Uterus (tissue), 4 donors: ENCODE measurements around the gene LRP1B. TPM values are rescaled to one million over a fixed set of nuclear protein-coding genes. Genes with fewer than 3 reads are reported as not detected.

ENCODE experiments used
- DNase-seq, 2 donors: peaks; one replicate each; pipeline ENCODE4 v3.0.0-alpha.2; 2019 to 2020
- H3K27ac ChIP-seq, 2 donors: fragments of 200-600 bp; sonication (generic); 1 replicate in 1 of 2; 2 replicates in 1 of 2; pipeline ENCODE4 v1.5.1; 2016 to 2018
- H3K27me3 ChIP-seq, 2 donors: fragments of 200-600 bp; sonication (generic); one replicate each; pipeline ENCODE4 v1.5.1; 2018 to 2019; ENCODE audit warnings: control low read depth in 1 of 2
- H3K36me3 ChIP-seq, 2 donors: fragments of 200-600 bp; sonication (generic); one replicate each; pipeline ENCODE4 v1.5.1; 2019; ENCODE audit warnings: control low read depth in 1 of 2
- H3K4me1 ChIP-seq, 2 donors: fragments of 200-600 bp; sonication (generic); one replicate each; pipeline ENCODE4 v1.5.1; 2018 to 2019; ENCODE audit warnings: control low read depth in 1 of 2
- H3K4me3 ChIP-seq, 2 donors: fragments of 200-600 bp; sonication (generic); 1 replicate in 1 of 2; 2 replicates in 1 of 2; pipeline ENCODE4 v1.5.1; 2018 to 2019; ENCODE audit warnings: mild to moderate bottlenecking in 1 of 2
- H3K9me3 ChIP-seq, 2 donors: fragments of 200-600 bp; sonication (generic); one replicate each; pipeline ENCODE4 v1.5.1; 2019; ENCODE audit warnings: control low read depth in 1 of 2
- CTCF ChIP-seq, 4 experiments: fragments of 200-600 bp in 2 of 4; fragments of 450-650 bp in 2 of 4; sonication (generic) in 2 of 4; IDR thresholded peaks; one replicate each; pipeline ENCODE4 v1.5.1; 2016 to 2019; ENCODE audit warnings: antibody characterized with exemption in 4 of 4, mild to moderate bottlenecking in 2 of 4, moderate library complexity in 1 of 4
- POLR2A ChIP-seq, 2 donors: fragments of 450-650 bp; IDR thresholded peaks; one replicate each; pipeline ENCODE4 v1.6.1; 2016; ENCODE audit warnings: antibody characterized with exemption in 2 of 2, mild to moderate bottlenecking in 1 of 2, moderate library complexity in 1 of 2
- intact Hi-C: fragments of 100-400 bp; cut with DNase I; formaldehyde crosslinking; loops from one replicate; pipeline ENCODE4 v1.15.1; 2023; ENCODE audit warnings: low total_unique reads
- total RNA-seq, 4 donors: library from RNA; depleted of rRNA in 3 of 4; stranded (reverse); fragments of >200 nt in 3 of 4; gene quantifications; one replicate each; pipeline versions ENCODE4 v1.1.0 to v1.2.4, GENCODE V29; 2014 to 2023
- donor health status: DM: yes; HTN: yes; CAD: no.

LRP1B gene
- total RNA-seq, 4 donors from 2014 or later = 0.29 to 7.3 (median 0.79) TPM; not detected in 1

- DNase-seq = no peak
- H3K4me1 ChIP-seq = no peaks in the 10 kb centered on the region
- no peaks in the 10 kb centered on the region for H3K36me3 ChIP-seq
- no peaks in the 10 kb centered on the region for H3K27me3 ChIP-seq
- TF ChIP-seq POLR2A (IDR thresholded peaks at IDR 0.05) (no peak), CTCF (IDR thresholded peaks at IDR 0.05) (no peak)
- H3K9me3 ChIP-seq = no peaks in the 10 kb centered on the region
- no peak overlapping the region for H3K4me3 ChIP-seq
- intact Hi-C loops = no loop called here
- H3K27ac ChIP-seq = no peak overlapping the region
Measured at GRCh38 chr2:140669911-140670310, 1460.9 kb downstream of the LRP1B start.

- TF ChIP-seq POLR2A (IDR thresholded peaks at IDR 0.05) (no peak), CTCF (IDR thresholded peaks at IDR 0.05) (no peak)
- H3K27ac ChIP-seq = no peak overlapping the region
- no peaks in the 10 kb centered on the region for H3K27me3 ChIP-seq
- H3K4me1 ChIP-seq = no peaks in the 10 kb centered on the region
- intact Hi-C loops = no loop called here
- no peak for DNase-seq
- H3K36me3 ChIP-seq = no peaks in the 10 kb centered on the region
- no peak overlapping the region for H3K4me3 ChIP-seq
- no peaks in the 10 kb centered on the region for H3K9me3 ChIP-seq
Measured at GRCh38 chr2:140667203-140667602, 1463.6 kb downstream of the LRP1B start.

- Histone ChIP-seq H3K27me3 (no peaks in the 10 kb centered on the region), H3K9me3 (no peaks in the 10 kb centered on the region), H3K4me1 (no peaks in the 10 kb centered on the region), H3K4me3 (no peak overlapping the region), H3K36me3 (no peaks in the 10 kb centered on the region), H3K27ac (no peak overlapping the region)
- no peak for TF ChIP-seq POLR2A (IDR thresholded peaks at IDR 0.05)
- TF ChIP-seq CTCF (IDR thresholded peaks at IDR 0.05) = no peak
- no peak for DNase-seq
- intact Hi-C loops = no loop called here
Measured at GRCh38 chr2:140662504-140662903, 1468.3 kb downstream of the LRP1B start.

- intact Hi-C loops = no loop called here
- Histone ChIP-seq H3K4me1 (no peaks in the 10 kb centered on the region), H3K9me3 (no peaks in the 10 kb centered on the region), H3K4me3 (no peak overlapping the region), H3K36me3 (no peaks in the 10 kb centered on the region), H3K27me3 (no peaks in the 10 kb centered on the region), H3K27ac (no peak overlapping the region)
- TF ChIP-seq CTCF (IDR thresholded peaks at IDR 0.05) (no peak), POLR2A (IDR thresholded peaks at IDR 0.05) (no peak)
- DNase-seq = no peak
Measured at GRCh38 chr2:140658760-140659692, 1471.8 kb downstream of the LRP1B start.

GRCh38 chr2:140657657-140658056, 1473.2 kb downstream of the LRP1B start:
- no peaks in the 10 kb centered on the region for H3K9me3 ChIP-seq
- no peak overlapping the region for H3K4me3 ChIP-seq
- H3K27ac ChIP-seq = no peak overlapping the region
- H3K27me3 ChIP-seq = no peaks in the 10 kb centered on the region
- DNase-seq = no peak
- TF ChIP-seq CTCF (IDR thresholded peaks at IDR 0.05) = no peak
- no peak for TF ChIP-seq POLR2A (IDR thresholded peaks at IDR 0.05)
- intact Hi-C loops = no loop called here
- H3K36me3 ChIP-seq = no peaks in the 10 kb centered on the region
- no peaks in the 10 kb centered on the region for H3K4me1 ChIP-seq
